Testis (tissue), 2 donors: ENCODE measurements around the gene COL25A1.

Experiments
- CTCF ChIP-seq, 3 experiments: fragments of 450-650 bp in 2 of 3; fragments of 200-600 bp in 1 of 3; sonication (generic) in 1 of 3; IDR thresholded peaks; one replicate each; pipeline ENCODE4 v1.5.1; 2016 to 2019; ENCODE audit warnings: antibody characterized with exemption in 3 of 3, mild to moderate bottlenecking in 2 of 3, moderate library complexity in 1 of 3
- POLR2A ChIP-seq: fragments of 450-650 bp; IDR thresholded peaks from one replicate; pipeline ENCODE4 v1.6.1; 2017; ENCODE audit warnings: antibody characterized with exemption, mild to moderate bottlenecking, moderate library complexity

GRCh38 chr4:109185548-109185947 lies 116.9 kb downstream of the COL25A1 start:
- TF ChIP-seq CTCF (IDR thresholded peaks at IDR 0.05): no peak
- no peak for TF ChIP-seq POLR2A
